Daoy (cell line): Measurements from ENCODE around the gene DCAF11. TPM values are rescaled to one million over a fixed set of nuclear protein-coding genes. Genes with fewer than 3 reads are reported as not detected.

ENCODE experiments used
- DNase-seq: peaks from one replicate; pipeline ENCODE4 v3.0.0-alpha.2; 2015; ENCODE audit warnings: low read depth
- total RNA-seq: library from RNA; depleted of rRNA; stranded (reverse); fragments of >200 nt; shearing (Covaris generic); gene quantifications from 2 replicates; pipeline ENCODE4 v1.2.3, GENCODE V29; 2014

DCAF11 gene
- total RNA-seq, 1 experiment from 2014 or later = 68.9 TPM

- no peak for DNase-seq
Measured at GRCh38 chr14:24121210-24121609, 6.6 kb downstream of the DCAF11 start.

GRCh38 chr14:24122416-24122815, 7.8 kb downstream of the DCAF11 start:
- no peak for DNase-seq

GRCh38 chr14:24122898-24123297, 8.3 kb downstream of the DCAF11 start:
- DNase-seq = no peak

GRCh38 chr14:24123424-24124417, 9.1 kb downstream of the DCAF11 start:
- no peak for DNase-seq

- no peak for DNase-seq
Measured at GRCh38 chr14:24126939-24127338, 12.4 kb downstream of the DCAF11 start.

GRCh38 chr14:24127673-24128072, 13.1 kb downstream of the DCAF11 start:
- DNase-seq = no peak

GRCh38 chr14:24129410-24129998, 14.9 kb downstream of the DCAF11 start:
- DNase-seq = no peak

- no peak for DNase-seq
Measured at GRCh38 chr14:24130380-24130716, 15.8 kb downstream of the DCAF11 start, which contains the start of gene FITM1. FITM1 (plus strand) TSS chr14:24130659; CDS start chr14:24131564, 905 bp downstream.

GRCh38 chr14:24130717-24131548, 16.4 kb downstream of the DCAF11 start:
- no peak for DNase-seq

- no peak for DNase-seq
Measured at GRCh38 chr14:24131549-24131966, 17.0 kb downstream of the DCAF11 start.

- DNase-seq = no peak
Measured at GRCh38 chr14:24132061-24132685, 17.6 kb downstream of the DCAF11 start.

- no peak for DNase-seq
Measured at GRCh38 chr14:24132976-24133375, 18.4 kb downstream of the DCAF11 start.

GRCh38 chr14:24133735-24134134, 19.2 kb downstream of the DCAF11 start:
- DNase-seq = no peak

- DNase-seq = no peak
Measured at GRCh38 chr14:24135584-24135833, 20.9 kb downstream of the DCAF11 start.

- peak; percentile 97 for DNase-seq
Measured at GRCh38 chr14:24135834-24136683, 21.5 kb downstream of the DCAF11 start, which contains the start of gene PSME1. PSME1 (plus strand) TSS chr14:24136194; CDS start chr14:24136263, 69 bp downstream.

- no peak for DNase-seq
Measured at GRCh38 chr14:24136684-24137528, 22.3 kb downstream of the DCAF11 start.

- no peak for DNase-seq
Measured at GRCh38 chr14:24137529-24138395, 23.2 kb downstream of the DCAF11 start.

- DNase-seq = no peak
Measured at GRCh38 chr14:24138396-24139271, 24.1 kb downstream of the DCAF11 start.
